GM12873 (cell line): ENCODE data around the gene ACSL6.

Source experiments
- CTCF ChIP-seq: IDR thresholded peaks from 2 replicates; pipeline ENCODE4 v1.5.1; 2012; ENCODE audit warnings: low read depth, mild to moderate bottlenecking, moderate library complexity, low read length, control low read depth; ENCODE audit not compliant: insufficient read depth; ENCODE audit errors: missing control alignments

ACSL6 gene

GRCh38 chr5:132052520-132052919 is 41.1 kb upstream of the ACSL6 start:
- TF ChIP-seq CTCF: no peak

- TF ChIP-seq CTCF: no peak
Measured at GRCh38 chr5:132050661-132051552, 39.4 kb upstream of the ACSL6 start.

GRCh38 chr5:132050136-132050535 is 38.7 kb upstream of the ACSL6 start:
- no peak for TF ChIP-seq CTCF

GRCh38 chr5:132049559-132049958 is 38.1 kb upstream of the ACSL6 start:
- TF ChIP-seq CTCF: no peak

- TF ChIP-seq CTCF: no peak
Measured at GRCh38 chr5:132049093-132049492, 37.6 kb upstream of the ACSL6 start.

GRCh38 chr5:132046880-132047299 is 35.4 kb upstream of the ACSL6 start:
- TF ChIP-seq CTCF: no peak

GRCh38 chr5:132044207-132044606 is 32.7 kb upstream of the ACSL6 start:
- no peak for TF ChIP-seq CTCF
